GM12878 (cell line): ENCODE results near the gene REL. TPM values are rescaled to one million over a fixed set of nuclear protein-coding genes. Genes with fewer than 3 reads are reported as not detected.
"Not testable (repeated sequence)": the region's sequence is repeated elsewhere in the genome, so short reads cannot be mapped to it uniquely, and the experiment has no call there.

Experiments
- ATAC-seq: fragments of 200-7000 bp; cut with Tn5 transposase; 3 replicates; pipeline ENCODE4 v1.9.1; 2020; ENCODE audit warnings: mild to moderate bottlenecking, moderate library complexity
- BruUV-seq: library from RNA; stranded (reverse); fragments of 400-500 nt; replicated peaks from 2 replicates; lab custom pipeline; 2021; lab: Mats Ljungman, UMichigan
- CTCF ChIA-PET: fragments of 300-600 bp; sonication (Branson Sonifier 250); formaldehyde crosslinking; extraction: SDS; loops from one replicate; lab custom pipeline; 2021; ENCODE audit warnings: inconsistent platforms; lab: Yijun Ruan, JAX
- POLR2A ChIA-PET: fragments of 350-600 bp; formaldehyde crosslinking; extraction: SDS; loops from one replicate; lab custom pipeline; 2021; ENCODE audit warnings: inconsistent platforms; lab: Charles Lee
- RAD21 ChIA-PET: fragments of 300-600 bp; sonication (Branson Sonifier 250); formaldehyde crosslinking; loops from one replicate; lab custom pipeline; 2023; ENCODE audit warnings: antibody characterized with exemption; ENCODE audit not compliant: unreplicated experiment; lab: Charles Lee
- SMC1A ChIA-PET: fragments of 300-600 bp; sonication (Branson Sonifier 250); formaldehyde crosslinking; loops from one replicate; lab custom pipeline; 2023; ENCODE audit not compliant: unreplicated experiment, uncharacterized antibody; lab: Charles Lee
- DNase-seq: peaks from one replicate; pipeline ENCODE4 v3.0.0-alpha.2; 2011; ENCODE audit warnings: low read depth, low spot score
- FAIRE-seq: peaks from 3 replicates; lab custom pipeline; 2011; peaks lifted over from hg19 to GRCh38; lab: Jason Lieb, UNC
- H2AFZ ChIP-seq: 2 replicates; pipeline ENCODE4 v1.6.0; 2011; ENCODE audit warnings: low read depth, low read length, control low read depth; ENCODE audit not compliant: control insufficient read depth
- H3K27ac ChIP-seq: 2 replicates; pipeline ENCODE4 v1.5.1; 2011; ENCODE audit warnings: control low read depth; ENCODE audit not compliant: control insufficient read depth, insufficient read depth
- H3K27me3 ChIP-seq, 2 experiments: replicated peaks in 1 of 2; 2 replicates each; pipeline versions ENCODE4 v1.6.0 to v1.6.1; 2011; ENCODE audit warnings: low read length in 1 of 2; ENCODE audit not compliant: control insufficient read depth in 2 of 2, insufficient read depth in 2 of 2
- H3K36me3 ChIP-seq, 2 experiments: 2 replicates each; pipeline ENCODE4 v1.5.1; 2011; ENCODE audit warnings: low read length in 1 of 2; ENCODE audit not compliant: control insufficient read depth in 2 of 2, insufficient read depth in 2 of 2
- H3K4me1 ChIP-seq: 2 replicates; pipeline ENCODE4 v1.6.1; 2011; ENCODE audit warnings: mild to moderate bottlenecking, low read length, moderate library complexity, mixed read lengths; ENCODE audit not compliant: control insufficient read depth, insufficient read depth
- H3K4me2 ChIP-seq: 2 replicates; pipeline ENCODE4 v1.6.0; 2011; ENCODE audit warnings: control low read depth; ENCODE audit not compliant: control insufficient read depth, insufficient read depth
- H3K4me3 ChIP-seq: fragments of 200-600 bp; sonication (generic); 2 replicates; pipeline ENCODE4 v1.5.1; 2016
- H3K79me2 ChIP-seq: 2 replicates; pipeline ENCODE4 v1.6.0; 2011; ENCODE audit warnings: low read length; ENCODE audit not compliant: control insufficient read depth, insufficient read depth
- H3K9ac ChIP-seq: 2 replicates; pipeline ENCODE4 v1.8.0; 2011; ENCODE audit warnings: low read length, control low read depth, mixed read lengths; ENCODE audit not compliant: control insufficient read depth, insufficient read depth
- H3K9me3 ChIP-seq: replicated peaks from 3 replicates; pipeline ENCODE4 v1.5.1; 2011; ENCODE audit warnings: mild to moderate bottlenecking, low read length; ENCODE audit not compliant: control insufficient read depth, insufficient read depth
- H4K20me1 ChIP-seq: 2 replicates; pipeline ENCODE4 v1.6.0; 2011; ENCODE audit not compliant: control insufficient read depth, insufficient read depth
- ATF7 ChIP-seq: fragments of 450-650 bp; IDR thresholded peaks from 2 replicates; pipeline ENCODE4 v1.6.1; 2016; ENCODE audit warnings: low read depth, mild to moderate bottlenecking
- CBX5 ChIP-seq: sonication (generic); IDR thresholded peaks from 2 replicates; pipeline ENCODE4 v1.6.1; 2016; ENCODE audit warnings: low read depth, moderate library complexity, mild to moderate bottlenecking, inconsistent platforms
- CREB1 ChIP-seq: IDR thresholded peaks from 2 replicates; pipeline ENCODE4 v1.6.1; 2012; ENCODE audit warnings: low read depth, mild to moderate bottlenecking, inconsistent platforms
- KLF5 ChIP-seq: fragments of 450-650 bp; IDR thresholded peaks from 2 replicates; pipeline ENCODE4 v1.6.1; 2014; ENCODE audit warnings: mild to moderate bottlenecking; ENCODE audit not compliant: partially characterized antibody
- POLR2AphosphoS5 ChIP-seq: IDR thresholded peaks from 2 replicates; pipeline ENCODE4 v1.6.1; 2011; ENCODE audit warnings: mild to moderate bottlenecking, low read length, inconsistent platforms
- RAD51 ChIP-seq: fragments of 450-650 bp; IDR thresholded peaks from 2 replicates; pipeline ENCODE4 v1.6.1; 2016; ENCODE audit warnings: moderate library complexity, mild to moderate bottlenecking, inconsistent platforms
- WRNIP1 ChIP-seq: IDR thresholded peaks from 2 replicates; pipeline ENCODE4 v1.6.1; 2011; ENCODE audit warnings: low read depth, low read length, improper control_type of control experiment, borderline replicate concordance
- WGBS: methylation state at CpG from one replicate; pipeline ENCODE4 v1.1.6; 2016; ENCODE audit warnings: low lambda C conversion rate; ENCODE audit not compliant: insufficient replicate concordance, insufficient coverage; ENCODE audit errors: missing lambda C conversion rate; 5-methylcytosine and 5-hydroxymethylcytosine counted together
- in situ Hi-C: fragments of 300-500 bp; cut with MboI; formaldehyde crosslinking; loops from 9 replicates; pipeline ENCODE4 v1.14.3; 2018; ENCODE audit warnings: mixed read lengths
- intact Hi-C: fragments of 100-400 bp; cut with micrococcal nuclease; formaldehyde crosslinking; loops from one replicate; pipeline ENCODE4 v1.14.2; 2022; ENCODE audit not compliant: unreplicated experiment
- polyA plus RNA-seq, 11 experiments: library from polyadenylated mRNA; depleted of rRNA in 4 of 11; unstranded in 6 of 11; stranded (reverse) in 5 of 11; fragments of >200 nt; fragmentation: Nextera tagmentation in 4 of 11; fragmentation: Illumina TruSeq in 1 of 11; extraction: Ambion mirVana in 4 of 11; extraction: Trizol in 1 of 11; gene quantifications; 1 replicate in 1 of 11; 2 replicates in 10 of 11; pipeline versions ENCODE4 v1.2.1 to v1.2.3, GENCODE V29; 2011 to 2016; ENCODE audit warnings: inconsistent platforms in 2 of 11, missing spikeins in 2 of 11, low read depth in 1 of 11
- total RNA-seq, 4 experiments: library from RNA; depleted of rRNA in 3 of 4; stranded (reverse); fragments of >200 nt in 3 of 4; fragmentation: Illumina TruSeq in 1 of 4; extraction: Trizol in 1 of 4; gene quantifications; 2 replicates each; pipeline versions ENCODE4 v1.2.1 to v1.2.3, GENCODE V29; 2013 to 2021
- TF ChIP-seq, protein P1 (sequence below): fragments of 450-650 bp; IDR thresholded peaks from 2 replicates; pipeline ENCODE4 v1.6.1; 2017; ENCODE audit warnings: mild to moderate bottlenecking, moderate library complexity
- TF ChIP-seq, protein P2 (sequence below): IDR thresholded peaks from 2 replicates; pipeline ENCODE4 v1.6.1; 2011; ENCODE audit warnings: borderline replicate concordance, low read depth, mild to moderate bottlenecking, moderate library complexity, mixed read lengths, low read length; ENCODE audit not compliant: insufficient read depth; ENCODE audit errors: extremely low read length

The REL gene
- total and polyA plus RNA-seq, 10 of the 15 experiments (the other 5 are each of a cell fraction or from before 2014, with no cell fraction given) = 6.3 to 52.4 (median 26.6) TPM

GRCh38 chr2:60899230-60899891, 18.0 kb downstream of the REL start (continued):
- TF ChIP-seq, protein P1, sequence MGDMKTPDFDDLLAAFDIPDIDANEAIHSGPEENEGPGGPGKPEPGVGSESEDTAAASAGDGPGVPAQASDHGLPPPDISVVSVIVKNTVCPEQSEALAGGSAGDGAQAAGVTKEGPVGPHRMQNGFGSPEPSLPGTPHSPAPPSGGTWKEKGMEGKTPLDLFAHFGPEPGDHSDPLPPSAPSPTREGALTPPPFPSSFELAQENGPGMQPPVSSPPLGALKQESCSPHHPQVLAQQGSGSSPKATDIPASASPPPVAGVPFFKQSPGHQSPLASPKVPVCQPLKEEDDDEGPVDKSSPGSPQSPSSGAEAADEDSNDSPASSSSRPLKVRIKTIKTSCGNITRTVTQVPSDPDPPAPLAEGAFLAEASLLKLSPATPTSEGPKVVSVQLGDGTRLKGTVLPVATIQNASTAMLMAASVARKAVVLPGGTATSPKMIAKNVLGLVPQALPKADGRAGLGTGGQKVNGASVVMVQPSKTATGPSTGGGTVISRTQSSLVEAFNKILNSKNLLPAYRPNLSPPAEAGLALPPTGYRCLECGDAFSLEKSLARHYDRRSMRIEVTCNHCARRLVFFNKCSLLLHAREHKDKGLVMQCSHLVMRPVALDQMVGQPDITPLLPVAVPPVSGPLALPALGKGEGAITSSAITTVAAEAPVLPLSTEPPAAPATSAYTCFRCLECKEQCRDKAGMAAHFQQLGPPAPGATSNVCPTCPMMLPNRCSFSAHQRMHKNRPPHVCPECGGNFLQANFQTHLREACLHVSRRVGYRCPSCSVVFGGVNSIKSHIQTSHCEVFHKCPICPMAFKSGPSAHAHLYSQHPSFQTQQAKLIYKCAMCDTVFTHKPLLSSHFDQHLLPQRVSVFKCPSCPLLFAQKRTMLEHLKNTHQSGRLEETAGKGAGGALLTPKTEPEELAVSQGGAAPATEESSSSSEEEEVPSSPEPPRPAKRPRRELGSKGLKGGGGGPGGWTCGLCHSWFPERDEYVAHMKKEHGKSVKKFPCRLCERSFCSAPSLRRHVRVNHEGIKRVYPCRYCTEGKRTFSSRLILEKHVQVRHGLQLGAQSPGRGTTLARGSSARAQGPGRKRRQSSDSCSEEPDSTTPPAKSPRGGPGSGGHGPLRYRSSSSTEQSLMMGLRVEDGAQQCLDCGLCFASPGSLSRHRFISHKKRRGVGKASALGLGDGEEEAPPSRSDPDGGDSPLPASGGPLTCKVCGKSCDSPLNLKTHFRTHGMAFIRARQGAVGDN = no peak

GRCh38 chr2:60899892-60900249, 18.5 kb downstream of the REL start:
- ATAC-seq (peak; percentile 53), FAIRE-seq (no peak), DNase-seq (no peak)
- ChIA-PET CTCF (interaction anchor here (0.6 to 2.0 kb wide), 5 partner anchors 8 to 100 kb away, joined by 3 to 9 read pairs (median 3); no protein-coding TSS in a partner anchor), RAD21 (interaction anchor here (1.0 to 2.8 kb wide), 9 partner anchors 9 to 99 kb away, joined by 3 to 14 read pairs (median 4); partner anchors contain the start of gene REL), POLR2A (interaction anchor here (0.5 to 1.8 kb wide), 8 partner anchors 9 to 892 kb away, joined by 3 to 5 read pairs (median 4); partner anchors contain the start of gene REL), SMC1A (interaction anchor here (0.7 to 3.4 kb wide), 18 partner anchors 9 to 103 kb away, joined by 3 to 14 read pairs (median 4); partner anchors contain the start of gene REL)
- no peak overlapping the region for H3K9ac ChIP-seq
- 42% methylated on average over 1 of the region's 1 CpG for WGBS
- in situ Hi-C loops (no loop called here), intact Hi-C loops (no loop called here)
- no peak overlapping the region for H3K4me3 ChIP-seq
- TF ChIP-seq WRNIP1 = no peak
- TF ChIP-seq CBX5 = no peak
- TF ChIP-seq ATF7 = 0 out of 2 replicates have a peak, but pooled peaks have one; percentile 7
- TF ChIP-seq CREB1 = no peak
- TF ChIP-seq RAD51 = 0 out of 2 replicates have a peak, but pooled peaks have one; percentile 1
- TF ChIP-seq, protein P2, sequence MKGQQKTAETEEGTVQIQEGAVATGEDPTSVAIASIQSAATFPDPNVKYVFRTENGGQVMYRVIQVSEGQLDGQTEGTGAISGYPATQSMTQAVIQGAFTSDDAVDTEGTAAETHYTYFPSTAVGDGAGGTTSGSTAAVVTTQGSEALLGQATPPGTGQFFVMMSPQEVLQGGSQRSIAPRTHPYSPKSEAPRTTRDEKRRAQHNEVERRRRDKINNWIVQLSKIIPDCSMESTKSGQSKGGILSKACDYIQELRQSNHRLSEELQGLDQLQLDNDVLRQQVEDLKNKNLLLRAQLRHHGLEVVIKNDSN = no peak
- no peak for TF ChIP-seq KLF5
- peak; percentile 57; the same call in 1 of the 2 replicates for TF ChIP-seq POLR2AphosphoS5
- no peaks in the 10 kb centered on the region for H3K9me3 ChIP-seq
- H3K36me3 ChIP-seq = peaks cover 13 to 42% of the 10 kb centered on the region in 2 experiments
- no TSS peak for BruUV-seq
- H3K4me2 ChIP-seq = no peak overlapping the region; the same call in 1 of the 2 replicates
- no peaks in the 10 kb centered on the region for H3K27me3 ChIP-seq
- H4K20me1 ChIP-seq = no peaks in the 10 kb centered on the region
- H3K4me1 ChIP-seq = peaks cover 13% of the 10 kb centered on the region
- H3K27ac ChIP-seq = peak overlapping the region; percentile 47
- no peak overlapping the region for H2AFZ ChIP-seq
- peaks cover 27% of the 10 kb centered on the region for H3K79me2 ChIP-seq

DNA sequence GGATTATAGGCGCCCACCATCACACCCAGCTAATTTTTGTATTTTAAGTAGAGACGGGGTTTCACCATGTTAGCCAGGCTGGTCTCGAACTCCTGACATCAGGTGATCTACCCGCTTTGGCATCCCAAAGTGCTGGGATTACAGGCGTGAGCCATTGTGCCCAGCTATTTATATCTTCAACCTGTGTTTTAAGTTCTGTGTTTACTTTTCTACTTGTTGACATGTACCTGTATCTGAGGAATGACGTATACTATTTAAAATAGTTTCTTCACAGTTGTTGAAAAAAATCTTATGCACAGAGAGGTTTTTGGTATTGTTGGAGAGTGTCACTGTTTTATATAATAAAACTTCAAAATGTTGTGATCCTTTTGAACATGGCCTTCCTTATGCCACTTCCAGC, 19.9 kb downstream of the REL start:
- H4K20me1 ChIP-seq, in situ Hi-C loops, DNase-seq, H3K9ac ChIP-seq, intact Hi-C loops, FAIRE-seq, H3K27me3 ChIP-seq, H3K27ac ChIP-seq, ATAC-seq, H3K9me3 ChIP-seq, BruUV-seq, H3K4me3 ChIP-seq, H2AFZ ChIP-seq, H3K4me2 ChIP-seq: not testable (repeated sequence)
- POLR2A ChIA-PET = interaction anchor here (0.7 to 1.1 kb wide), 3 partner anchors 25 to 467 kb away, joined by 3 to 8 read pairs (median 3); no protein-coding TSS in a partner anchor
- Histone ChIP-seq H3K4me1 (peaks cover 13% of the 10 kb centered on the region), H3K36me3 (peaks cover 11 to 41% of the 10 kb centered on the region in 2 experiments), H3K79me2 (peaks cover 25% of the 10 kb centered on the region)
- CTCF ChIA-PET = interaction anchor here (0.7 to 2.0 kb wide), 2 partner anchors 11 to 408 kb away, joined by 3 to 6 read pairs; no protein-coding TSS in a partner anchor
- SMC1A ChIA-PET = interaction anchor here (0.7 to 1.4 kb wide), 6 partner anchors 11 to 102 kb away, joined by 3 to 7 read pairs (median 4); no protein-coding TSS in a partner anchor
- RAD21 ChIA-PET = interaction anchor here (0.7 to 1.1 kb wide), 4 partner anchors 10 to 98 kb away, joined by 3 to 4 read pairs (median 3); partner anchors contain the start of gene REL
- WGBS = 76% methylated on average over 6 of the region's 6 CpGs
